Common myeloid progenitor, CD34-positive (primary cell): ENCODE data around the gene LRP4.
A peak's percentile ranks its signal among the peaks of the same experiment; 100 is the strongest.

Source experiments
- CTCF ChIA-PET: fragments of 350-600 bp; sonication (Branson Sonifier 250); formaldehyde crosslinking; loops from one replicate; lab custom pipeline; 2021; ENCODE audit warnings: antibody characterized with exemption; lab: Charles Lee
- POLR2A ChIA-PET: fragments of 350-600 bp; sonication (Branson Sonifier 250); formaldehyde crosslinking; loops from one replicate; lab custom pipeline; 2021; ENCODE audit warnings: antibody characterized with exemption; lab: Charles Lee
- DNase-seq, 3 donors: peaks; one replicate each; pipeline versions ENCODE4 v3.0.0 to v3.0.0-alpha.2; 2013
- H3K27ac ChIP-seq, 2 experiments: 1 replicate in 1 of 2; 2 replicates in 1 of 2; pipeline ENCODE4 v1.7.0; 2013; ENCODE audit warnings: inconsistent platforms in 2 of 2, low read length in 2 of 2, mild to moderate bottlenecking in 2 of 2, low read depth in 1 of 2, moderate library complexity in 1 of 2; ENCODE audit not compliant: severe bottlenecking in 2 of 2, insufficient read depth in 1 of 2, poor library complexity in 1 of 2
- H3K27me3 ChIP-seq, 5 experiments: replicated peaks in 2 of 5; 1 replicate in 3 of 5; 2 replicates in 2 of 5; pipeline versions ENCODE4 v1.6.1 to v1.7.0; 2013; ENCODE audit warnings: low read length in 4 of 5, mild to moderate bottlenecking in 2 of 5, moderate library complexity in 2 of 5, inconsistent platforms in 1 of 5; ENCODE audit not compliant: insufficient read depth in 5 of 5, control insufficient read depth in 4 of 5
- H3K36me3 ChIP-seq, 4 experiments: 1 replicate in 2 of 4; 2 replicates in 2 of 4; pipeline versions ENCODE4 v1.6.1 to v1.7.0; 2013; ENCODE audit warnings: low read length in 3 of 4, control low read depth in 1 of 4, mild to moderate bottlenecking in 1 of 4; ENCODE audit not compliant: control insufficient read depth in 4 of 4, insufficient read depth in 4 of 4
- H3K4me1 ChIP-seq, 4 experiments: 1 replicate in 3 of 4; 2 replicates in 1 of 4; pipeline versions ENCODE4 v1.6.1 to v1.7.1; 2013; ENCODE audit warnings: low read length in 3 of 4, mild to moderate bottlenecking in 3 of 4, control low read depth in 1 of 4, inconsistent platforms in 1 of 4, moderate library complexity in 1 of 4; ENCODE audit not compliant: control insufficient read depth in 4 of 4, insufficient read depth in 4 of 4; ENCODE audit errors: control extremely low read depth in 1 of 4
- H3K4me3 ChIP-seq, 7 experiments: 1 replicate in 4 of 7; 2 replicates in 3 of 7; pipeline versions ENCODE4 v1.5.1 to v1.7.0; 2013; ENCODE audit warnings: mild to moderate bottlenecking in 7 of 7, low read length in 6 of 7, moderate library complexity in 6 of 7, inconsistent platforms in 2 of 7, low read depth in 2 of 7, control low read depth in 1 of 7; ENCODE audit not compliant: insufficient read depth in 4 of 7, control insufficient read depth in 1 of 7; ENCODE audit errors: extremely low read depth in 1 of 7
- H3K9me3 ChIP-seq, 5 experiments: 1 replicate in 4 of 5; 2 replicates in 1 of 5; pipeline versions ENCODE4 v1.6.1 to v1.7.1; 2013; ENCODE audit warnings: low read length in 4 of 5, mild to moderate bottlenecking in 2 of 5, inconsistent platforms in 1 of 5, low read depth in 1 of 5, moderate library complexity in 1 of 5; ENCODE audit not compliant: control insufficient read depth in 4 of 5, insufficient read depth in 2 of 5; ENCODE audit errors: control extremely low read depth in 1 of 5
- WGBS: methylation state at CpG from one replicate; pipeline ENCODE4 v1.1.5; 2013; ENCODE audit not compliant: insufficient coverage; 5-methylcytosine and 5-hydroxymethylcytosine counted together

The LRP4 gene

GRCh38 chr11:46857666-46858065 lies 60.7 kb downstream of the LRP4 start:
- no peaks in the 10 kb centered on the region for H3K36me3 ChIP-seq
- H3K9me3 ChIP-seq = peaks cover 0 to under 1% (median 0%) of the 10 kb centered on the region in 5 experiments
- no peak for DNase-seq
- 95% methylated on average over 4 of the region's 4 CpGs for WGBS
- peaks cover 12 to 30% (median 16%) of the 10 kb centered on the region in 4 experiments for H3K4me1 ChIP-seq
- no peak overlapping the region for H3K4me3 ChIP-seq
- ChIA-PET CTCF (interaction anchor here (1.1 kb wide), 1 partner anchor 295 kb away, joined by 3 read pairs; no protein-coding TSS in a partner anchor), POLR2A (interaction anchor here (0.5 to 0.6 kb wide), 2 partner anchors 10 to 23 kb away, joined by 3 to 4 read pairs; no protein-coding TSS in a partner anchor)
- no peak overlapping the region for H3K27ac ChIP-seq
- no peaks in the 10 kb centered on the region for H3K27me3 ChIP-seq

DNA sequence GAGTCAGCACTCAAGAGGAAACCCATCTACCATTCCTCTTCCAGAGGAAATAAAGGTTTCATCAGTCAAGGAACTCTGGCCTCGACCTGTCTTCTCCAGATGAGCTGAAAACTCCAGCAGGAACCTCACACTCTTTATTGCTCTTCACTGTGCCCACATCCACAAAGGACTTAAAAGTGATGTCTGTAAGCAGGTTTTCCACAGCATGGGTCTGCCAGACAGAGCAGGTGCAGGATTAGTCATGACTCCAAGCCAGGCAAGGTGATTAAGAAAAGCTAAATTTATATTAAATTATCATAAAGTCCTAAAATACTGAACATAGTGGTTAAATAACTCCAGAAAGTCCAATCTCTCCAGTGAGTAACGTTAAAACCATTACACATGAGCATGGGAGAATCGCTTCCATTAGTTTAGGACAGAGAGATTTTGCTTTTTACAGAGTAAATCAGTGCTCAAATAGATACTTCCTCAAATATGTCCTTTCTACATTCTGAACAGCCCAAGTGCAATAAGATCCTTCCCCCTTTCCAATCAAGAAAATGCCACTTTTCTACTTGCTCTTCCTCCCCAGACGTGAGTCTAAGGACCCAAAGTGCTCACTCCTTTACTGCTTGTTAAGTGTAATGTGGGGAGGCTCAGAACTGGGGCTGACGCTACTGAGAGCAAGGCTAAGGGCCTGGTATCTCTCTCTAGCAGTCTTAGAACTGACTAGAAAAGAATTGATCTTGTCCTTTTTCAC lies 61.6 kb downstream of the LRP4 start:
- Histone ChIP-seq H3K9me3 (no peaks in the 10 kb centered on the region), H3K27ac (no peak overlapping the region), H3K36me3 (no peaks in the 10 kb centered on the region), H3K27me3 (no peaks in the 10 kb centered on the region), H3K4me3 (no peak overlapping the region), H3K4me1 (peaks cover 12 to 30% (median 16%) of the 10 kb centered on the region in 4 experiments)
- WGBS = 80% methylated on average over 1 of the region's 5 CpGs
- ChIA-PET POLR2A (no interaction called here), CTCF (interaction anchor here (0.9 to 1.2 kb wide), 3 partner anchors 8 to 25 kb away, joined by 3 read pairs; no protein-coding TSS in a partner anchor)
- no peak for DNase-seq

DNA sequence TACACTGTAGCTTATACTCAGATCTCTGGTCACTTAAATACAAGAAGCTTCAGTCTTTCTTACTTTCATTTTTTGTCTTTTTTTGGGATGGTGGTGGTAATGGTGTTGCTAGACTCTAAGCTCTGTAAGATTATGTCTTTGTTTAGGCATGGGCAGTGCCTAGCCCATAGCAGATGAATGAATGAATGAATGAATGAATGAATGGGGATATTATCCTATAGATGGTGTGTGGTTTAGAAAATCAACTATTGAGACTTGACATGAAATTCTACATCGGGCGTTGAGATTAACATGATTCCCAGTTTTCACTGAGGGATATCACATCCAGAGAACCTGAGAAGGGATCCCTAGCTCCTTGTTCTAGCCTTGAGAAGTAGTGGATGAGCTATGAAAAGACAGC lies 62.5 kb downstream of the LRP4 start:
- CTCF ChIA-PET = interaction anchor here (0.9 to 1.2 kb wide), 3 partner anchors 9 to 26 kb away, joined by 3 read pairs; no protein-coding TSS in a partner anchor
- no peak for DNase-seq
- Histone ChIP-seq H3K4me3 (no peak overlapping the region), H3K4me1 (peaks cover 12 to 30% (median 16%) of the 10 kb centered on the region in 4 experiments), H3K9me3 (no peaks in the 10 kb centered on the region), H3K27ac (no peak overlapping the region), H3K27me3 (no peaks in the 10 kb centered on the region), H3K36me3 (no peaks in the 10 kb centered on the region)
- WGBS = 87% methylated on average over 2 of the region's 2 CpGs
- POLR2A ChIA-PET = no interaction called here

DNA sequence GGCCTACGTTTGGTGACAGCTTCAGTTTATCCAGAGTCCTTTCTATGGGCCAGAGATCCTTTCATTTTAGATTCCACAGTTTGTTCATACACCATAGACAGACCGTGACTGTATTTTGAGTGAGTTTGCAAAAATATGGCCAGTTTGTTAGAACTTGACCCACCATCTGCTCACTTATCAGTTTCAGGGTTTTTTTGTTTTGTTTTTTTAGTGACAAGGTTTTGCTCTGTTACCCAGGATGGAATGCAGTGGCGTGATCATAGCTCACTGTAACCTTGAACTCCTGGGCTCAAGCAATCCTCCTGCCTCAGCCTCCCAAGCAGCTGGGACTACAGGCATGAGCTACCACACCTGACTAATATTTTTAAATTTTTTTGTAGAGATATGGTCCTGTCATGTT lies 63.2 kb downstream of the LRP4 start:
- 100% methylated on average over 2 of the region's 3 CpGs for WGBS
- Histone ChIP-seq H3K27ac (no peak overlapping the region), H3K27me3 (no peaks in the 10 kb centered on the region), H3K4me1 (peaks cover 12 to 30% (median 16%) of the 10 kb centered on the region in 4 experiments), H3K9me3 (no peaks in the 10 kb centered on the region), H3K4me3 (no peak overlapping the region), H3K36me3 (no peaks in the 10 kb centered on the region)
- no peak for DNase-seq
- ChIA-PET CTCF (interaction anchor here (1.2 to 1.5 kb wide), 2 partner anchors 9 to 40 kb away, joined by 3 read pairs; no protein-coding TSS in a partner anchor), POLR2A (no interaction called here)

GRCh38 chr11:46850829-46851380 lies 67.4 kb downstream of the LRP4 start:
- 95% methylated on average over 7 of the region's 10 CpGs for WGBS
- Histone ChIP-seq H3K4me3 (no peak overlapping the region), H3K27ac (no peak overlapping the region), H3K36me3 (no peaks in the 10 kb centered on the region), H3K4me1 (peaks cover 15 to 22% (median 18%) of the 10 kb centered on the region in 4 experiments), H3K9me3 (no peaks in the 10 kb centered on the region), H3K27me3 (no peaks in the 10 kb centered on the region)
- ChIA-PET POLR2A (no interaction called here), CTCF (no interaction called here)
- no peak for DNase-seq

GRCh38 chr11:46849631-46850030 lies 68.7 kb downstream of the LRP4 start:
- Histone ChIP-seq H3K9me3 (no peaks in the 10 kb centered on the region), H3K27me3 (no peaks in the 10 kb centered on the region), H3K36me3 (no peaks in the 10 kb centered on the region), H3K27ac (no peak overlapping the region), H3K4me3 (no peak overlapping the region), H3K4me1 (peaks cover 19 to 28% (median 24%) of the 10 kb centered on the region in 4 experiments)
- POLR2A ChIA-PET = no interaction called here
- 100% methylated on average over 1 of the region's 1 CpG for WGBS
- no peak for DNase-seq
- CTCF ChIA-PET = no interaction called here

DNA sequence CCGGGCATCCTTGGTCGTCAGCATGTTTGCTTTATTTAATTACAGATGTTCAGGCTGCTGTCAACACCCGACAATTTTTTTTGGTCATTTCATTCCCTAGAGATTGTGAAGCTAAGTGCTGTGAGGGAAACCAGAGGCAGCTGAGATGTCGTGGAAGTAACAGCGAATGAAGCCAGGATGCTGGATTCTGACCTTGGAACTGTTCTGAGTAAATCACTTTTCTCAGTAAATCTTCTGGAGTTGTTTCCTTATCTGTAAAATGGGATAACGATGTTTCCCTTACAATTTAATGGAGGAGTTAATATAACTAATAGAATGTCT lies 71.9 kb downstream of the LRP4 start:
- no peak overlapping the region for H3K27ac ChIP-seq
- DNase-seq = no peak
- no peaks in the 10 kb centered on the region for H3K27me3 ChIP-seq
- H3K4me1 ChIP-seq = peaks cover 8 to 18% (median 13%) of the 10 kb centered on the region in 4 experiments
- H3K36me3 ChIP-seq = peaks cover 0 to 6% (median 0%) of the 10 kb centered on the region in 4 experiments
- peak overlapping the region; percentile 81 to 97 (median 88) for H3K4me3 ChIP-seq
- ChIA-PET CTCF (no interaction called here), POLR2A (no interaction called here)
- WGBS = 4% methylated on average over 5 of the region's 6 CpGs
- H3K9me3 ChIP-seq = no peaks in the 10 kb centered on the region
